IMR-90 (cell line): ENCODE measurements around the gene TIAM2. TPM values are rescaled to one million over a fixed set of nuclear protein-coding genes. Genes with fewer than 3 reads are reported as not detected.

Experiments
- ATAC-seq: fragments of 200-7000 bp; cut with Tn5 transposase; 2 replicates; pipeline ENCODE4 v1.9.1; 2020; ENCODE audit warnings: low read depth, mild to moderate bottlenecking, moderate library complexity
- BruUV-seq: library from RNA; stranded (reverse); fragments of 400-500 nt; replicated peaks from 2 replicates; lab custom pipeline; 2021; lab: Mats Ljungman, UMichigan
- CTCF ChIA-PET: fragments of 300-600 bp; formaldehyde crosslinking; extraction: SDS; loops from one replicate; lab custom pipeline; 2021; ENCODE audit warnings: antibody characterized with exemption; lab: Yijun Ruan, JAX
- POLR2A ChIA-PET: fragments of 300-600 bp; sonication (Branson Sonifier 250); formaldehyde crosslinking; loops from one replicate; lab custom pipeline; 2022; ENCODE audit warnings: antibody characterized with exemption; ENCODE audit not compliant: unreplicated experiment; lab: Charles Lee
- DNase-seq: peaks from one replicate; pipeline ENCODE4 v3.0.0; 2013
- H2AFZ ChIP-seq: replicated peaks from 2 replicates; pipeline ENCODE3; 2013; ENCODE audit warnings: low read length, mild to moderate bottlenecking; ENCODE audit not compliant: poor library complexity
- H2AK5ac ChIP-seq: 2 replicates; pipeline ENCODE4 v1.6.1; 2013; ENCODE audit warnings: low read depth, low read length, inconsistent platforms
- H2AK9ac ChIP-seq: replicated peaks from 2 replicates; pipeline ENCODE3; 2013; ENCODE audit warnings: mild to moderate bottlenecking, low read depth, low read length, moderate library complexity; ENCODE audit not compliant: poor library complexity
- H2BK120ac ChIP-seq: 2 replicates; pipeline ENCODE4 v1.6.1; 2013; ENCODE audit warnings: low read depth, low read length, inconsistent platforms
- H2BK15ac ChIP-seq: 3 replicates; pipeline ENCODE4 v1.6.1; 2013; ENCODE audit warnings: low read depth, low read length, inconsistent platforms
- H2BK20ac ChIP-seq: 2 replicates; pipeline ENCODE4 v1.6.1; 2013; ENCODE audit warnings: low read depth, mild to moderate bottlenecking, inconsistent platforms, low read length, moderate library complexity
- H2BK5ac ChIP-seq: 2 replicates; pipeline ENCODE4 v1.6.1; 2013; ENCODE audit warnings: mild to moderate bottlenecking, low read depth, low read length, inconsistent platforms; ENCODE audit not compliant: poor library complexity, severe bottlenecking
- H3K14ac ChIP-seq: replicated peaks from 2 replicates; pipeline ENCODE4 v1.6.1; 2013; ENCODE audit warnings: low read depth, low read length, inconsistent platforms
- H3K18ac ChIP-seq: 2 replicates; pipeline ENCODE4 v1.6.1; 2013; ENCODE audit warnings: low read depth, low read length, control low read depth
- H3K23ac ChIP-seq: 2 replicates; pipeline ENCODE4 v1.6.1; 2013; ENCODE audit warnings: low read depth, low read length, inconsistent platforms
- H3K27ac ChIP-seq: 2 replicates; pipeline ENCODE4 v1.5.1; 2013; ENCODE audit warnings: mild to moderate bottlenecking, control low read depth, low read length; ENCODE audit not compliant: insufficient read depth
- H3K27me3 ChIP-seq: 2 replicates; pipeline ENCODE4 v1.6.1; 2013; ENCODE audit warnings: low read length; ENCODE audit not compliant: control insufficient read depth, insufficient read depth
- H3K36me3 ChIP-seq: 2 replicates; pipeline ENCODE4 v1.6.1; 2013; ENCODE audit warnings: low read length, mixed read lengths; ENCODE audit not compliant: control insufficient read depth, insufficient read depth
- H3K4ac ChIP-seq: 2 replicates; pipeline ENCODE4 v1.6.1; 2013; ENCODE audit warnings: low read depth, low read length, inconsistent platforms
- H3K4me1 ChIP-seq: 2 replicates; pipeline ENCODE4 v1.6.1; 2013; ENCODE audit warnings: low read length, mixed read lengths; ENCODE audit not compliant: control insufficient read depth, insufficient read depth
- H3K4me2 ChIP-seq: 2 replicates; pipeline ENCODE4 v1.6.1; 2013; ENCODE audit warnings: low read depth, mild to moderate bottlenecking, control low read depth, low read length, moderate library complexity
- H3K4me3 ChIP-seq: 2 replicates; pipeline ENCODE4 v1.5.1; 2013; ENCODE audit warnings: low read depth, mild to moderate bottlenecking, control low read depth, low read length, moderate library complexity; ENCODE audit not compliant: insufficient read depth
- H3K56ac ChIP-seq: 2 replicates; pipeline ENCODE4 v1.6.1; 2013; ENCODE audit warnings: low read length, inconsistent platforms; ENCODE audit not compliant: insufficient read depth; ENCODE audit errors: extremely low read depth
- H3K79me1 ChIP-seq, 2 experiments: 2 replicates each; pipeline ENCODE4 v1.6.1; 2013; ENCODE audit warnings: low read length in 2 of 2, inconsistent platforms in 1 of 2, low read depth in 1 of 2
- H3K9ac ChIP-seq: 2 replicates; pipeline ENCODE4 v1.6.1; 2013; ENCODE audit warnings: low read depth, low read length, control low read depth
- H3K9me1 ChIP-seq: 2 replicates; pipeline ENCODE4 v1.6.1; 2013; ENCODE audit warnings: low read length, inconsistent platforms; ENCODE audit not compliant: insufficient read depth
- H3K9me3 ChIP-seq: 2 replicates; pipeline ENCODE4 v1.6.1; 2013; ENCODE audit warnings: low read length; ENCODE audit not compliant: control insufficient read depth, insufficient read depth
- H4K20me1 ChIP-seq: 2 replicates; pipeline ENCODE4 v1.6.1; 2013; ENCODE audit warnings: low read length, inconsistent platforms; ENCODE audit not compliant: insufficient read depth
- H4K5ac ChIP-seq: 2 replicates; pipeline ENCODE4 v1.6.1; 2013; ENCODE audit warnings: mild to moderate bottlenecking, low read depth, low read length, control low read depth
- H4K8ac ChIP-seq, 2 experiments: 2 replicates each; pipeline ENCODE4 v1.6.1; 2013; ENCODE audit warnings: low read depth in 2 of 2, low read length in 2 of 2, control low read depth in 1 of 2, inconsistent platforms in 1 of 2
- H4K91ac ChIP-seq: 2 replicates; pipeline ENCODE4 v1.6.1; 2013; ENCODE audit warnings: low read depth, low read length, inconsistent platforms; ENCODE audit not compliant: insufficient read depth
- BHLHE40 ChIP-seq: fragments of 150-350 bp; IDR thresholded peaks from 2 replicates; pipeline ENCODE4 v1.6.1; 2016; ENCODE audit warnings: mild to moderate bottlenecking, low read depth, low read length
- CEBPB ChIP-seq: IDR thresholded peaks from 2 replicates; pipeline ENCODE4 v1.6.1; 2012; ENCODE audit warnings: low read depth, low read length, improper control_type of control experiment
- MAFK ChIP-seq: IDR thresholded peaks from 2 replicates; pipeline ENCODE4 v1.6.1; 2012; ENCODE audit warnings: low read depth, low read length, improper control_type of control experiment
- MXI1 ChIP-seq: IDR thresholded peaks from 2 replicates; pipeline ENCODE4 v1.6.1; 2012; ENCODE audit warnings: low read depth, mild to moderate bottlenecking, low read length, moderate library complexity, borderline replicate concordance
- NFE2L2 ChIP-seq: fragments of 150-350 bp; IDR thresholded peaks from 2 replicates; pipeline ENCODE4 v1.6.1; 2016; ENCODE audit warnings: low read depth, mild to moderate bottlenecking, low read length
- POLR2A ChIP-seq: IDR thresholded peaks from 2 replicates; pipeline ENCODE4 v1.6.1; 2012; ENCODE audit warnings: mild to moderate bottlenecking, low read depth, low read length
- RAD21 ChIP-seq: IDR thresholded peaks from 2 replicates; pipeline ENCODE4 v1.6.1; 2012; ENCODE audit warnings: low read length, improper control_type of control experiment
- RCOR1 ChIP-seq: IDR thresholded peaks from 2 replicates; pipeline ENCODE4 v1.6.1; 2012; ENCODE audit warnings: mild to moderate bottlenecking, low read length, improper control_type of control experiment; ENCODE audit not compliant: insufficient replicate concordance
- RFX5 ChIP-seq: IDR thresholded peaks from 2 replicates; pipeline ENCODE4 v1.8.0; 2012; ENCODE audit warnings: low read depth, mild to moderate bottlenecking, low read length, moderate library complexity
- SMC3 ChIP-seq: fragments of 150-350 bp; IDR thresholded peaks from 2 replicates; pipeline ENCODE4 v1.6.1; 2016; ENCODE audit warnings: low read depth, mild to moderate bottlenecking, antibody characterized with exemption, low read length, moderate library complexity
- USF2 ChIP-seq: fragments of 150-350 bp; IDR thresholded peaks from 2 replicates; pipeline ENCODE4 v1.6.1; 2017; ENCODE audit warnings: mild to moderate bottlenecking, antibody characterized with exemption, low read length, low read depth
- WGBS, 2 experiments: methylation state at CpG; one replicate each; pipeline versions ENCODE4 v1.1.5 to v1.1.7; 2013; ENCODE audit warnings: missing lambda C conversion rate in 2 of 2; ENCODE audit not compliant: insufficient read length in 1 of 2; ENCODE audit errors: extremely low coverage in 2 of 2; 5-methylcytosine and 5-hydroxymethylcytosine counted together
- dilution Hi-C: fragments of 300-500 bp; cut with HindIII; formaldehyde crosslinking; loops from one replicate; pipeline ENCODE4 v1.14.3; 2018; ENCODE audit warnings: low sequenced_read_pairs; ENCODE audit not compliant: unreplicated experiment
- in situ Hi-C: fragments of 300-500 bp; cut with MboI; formaldehyde crosslinking; loops from 3 replicates; pipeline ENCODE4 v1.14.3; 2019; ENCODE audit warnings: low sequenced_read_pairs, inconsistent platforms, mixed read lengths
- intact Hi-C: fragments of 100-400 bp; cut with micrococcal nuclease; formaldehyde crosslinking; loops from 2 replicates; pipeline ENCODE4 v1.10.0; 2022
- polyA plus RNA-seq, 3 experiments: library from polyadenylated mRNA; depleted of rRNA; stranded (reverse); fragments of >200 nt; gene quantifications; 2 replicates each; pipeline ENCODE4 v1.2.3, GENCODE V29; 2012; ENCODE audit warnings: low replicate concordance in 1 of 3
- total RNA-seq: library from RNA; depleted of rRNA; stranded (reverse); fragments of >200 nt; gene quantifications from 2 replicates; pipeline ENCODE4 v1.2.3, GENCODE V29; 2012
- TF ChIP-seq, protein P1 (sequence below): fragments of 150-350 bp; IDR thresholded peaks from 2 replicates; pipeline ENCODE4 v1.6.1; 2016; ENCODE audit warnings: low read depth, mild to moderate bottlenecking, low read length, moderate library complexity, borderline replicate concordance

The TIAM2 gene
- total and polyA plus RNA-seq, 2 of the 4 experiments (the other 2 are of a cell fraction), result 3.1 to 4.7 TPM

GRCh38 chr6:155064303-155064702, 69.2 kb downstream of the TIAM2 start:
- CTCF ChIA-PET, result no interaction called here

More at GRCh38 chr6:155064303-155064702, 69.2 kb downstream of the TIAM2 start:
- Histone ChIP-seq H3K23ac (no peak overlapping the region; the same call in 1 of the 2 replicates), H4K5ac (no peak overlapping the region), H3K9ac (no peak overlapping the region), H4K8ac (peak overlapping the region in 1 of 2 experiments; percentile 0; a peak in 1 of 4 replicates), H2BK5ac (no peak overlapping the region), H2BK15ac (peak overlapping the region; percentile 4; the same call in 2 of the 3 replicates), H3K18ac (no peak overlapping the region; the same call in 1 of the 2 replicates), H4K20me1 (no peaks in the 10 kb centered on the region), H2AFZ (no peak overlapping the region), H3K4ac (peak overlapping the region; percentile 79; the same call in 1 of the 2 replicates), H3K14ac (peak overlapping the region; percentile 62), H3K36me3 (no peaks in the 10 kb centered on the region), H3K4me1 (peaks cover 13% of the 10 kb centered on the region), H3K79me1 (peaks cover 0 to 16% of the 10 kb centered on the region in 2 experiments; a peak in 2 of 4 replicates), H3K9me3 (no peaks in the 10 kb centered on the region), H3K4me2 (no peak overlapping the region), H2AK5ac (peak overlapping the region; percentile 38; the same call in 1 of the 2 replicates), H2AK9ac (no peak overlapping the region), H3K27me3 (no peaks in the 10 kb centered on the region), H3K4me3 (no peak overlapping the region), H3K27ac (no peak overlapping the region), H4K91ac (peak overlapping the region; percentile 28; the same call in 1 of the 2 replicates), H2BK20ac (peak overlapping the region; percentile 74), H2BK120ac (peak overlapping the region; percentile 75), H3K56ac (no peak overlapping the region), H3K9me1 (peaks cover 7% of the 10 kb centered on the region)
- TF ChIP-seq, protein P1, sequence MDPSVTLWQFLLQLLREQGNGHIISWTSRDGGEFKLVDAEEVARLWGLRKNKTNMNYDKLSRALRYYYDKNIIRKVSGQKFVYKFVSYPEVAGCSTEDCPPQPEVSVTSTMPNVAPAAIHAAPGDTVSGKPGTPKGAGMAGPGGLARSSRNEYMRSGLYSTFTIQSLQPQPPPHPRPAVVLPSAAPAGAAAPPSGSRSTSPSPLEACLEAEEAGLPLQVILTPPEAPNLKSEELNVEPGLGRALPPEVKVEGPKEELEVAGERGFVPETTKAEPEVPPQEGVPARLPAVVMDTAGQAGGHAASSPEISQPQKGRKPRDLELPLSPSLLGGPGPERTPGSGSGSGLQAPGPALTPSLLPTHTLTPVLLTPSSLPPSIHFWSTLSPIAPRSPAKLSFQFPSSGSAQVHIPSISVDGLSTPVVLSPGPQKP, result no peak
- TF ChIP-seq SMC3 (no peak), USF2 (no peak), MAFK (no peak), CEBPB (no peak), RAD21 (no peak), MXI1 (no peak), RFX5 (no peak), RCOR1 (no peak), BHLHE40 (no peak), NFE2L2 (no peak), POLR2A (no peak)
- ATAC-seq (no peak), DNase-seq (no peak)
- intact Hi-C loops, result loop anchor here (5.0 kb wide), 1 partner anchor 108 kb away; no protein-coding TSS in a partner anchor
- in situ Hi-C loops, result no loop called here
- 100% methylated on average over 1 of the region's 3 CpGs; no CpG with 5 or more reads in 1 of the 2 experiments for WGBS, 2 experiments
- BruUV-seq, result no TSS peak
- dilution Hi-C loops, result no loop called here
- POLR2A ChIA-PET, result no interaction called here
